Measurements from ENCODE around the gene ISCA2. TPM values are rescaled to one million over a fixed set of nuclear protein-coding genes. Genes with fewer than 3 reads are reported as not detected.

ISCA2 gene
- total RNA-seq, 1 donor from 2014 or later = 35.3 TPM

DNA sequence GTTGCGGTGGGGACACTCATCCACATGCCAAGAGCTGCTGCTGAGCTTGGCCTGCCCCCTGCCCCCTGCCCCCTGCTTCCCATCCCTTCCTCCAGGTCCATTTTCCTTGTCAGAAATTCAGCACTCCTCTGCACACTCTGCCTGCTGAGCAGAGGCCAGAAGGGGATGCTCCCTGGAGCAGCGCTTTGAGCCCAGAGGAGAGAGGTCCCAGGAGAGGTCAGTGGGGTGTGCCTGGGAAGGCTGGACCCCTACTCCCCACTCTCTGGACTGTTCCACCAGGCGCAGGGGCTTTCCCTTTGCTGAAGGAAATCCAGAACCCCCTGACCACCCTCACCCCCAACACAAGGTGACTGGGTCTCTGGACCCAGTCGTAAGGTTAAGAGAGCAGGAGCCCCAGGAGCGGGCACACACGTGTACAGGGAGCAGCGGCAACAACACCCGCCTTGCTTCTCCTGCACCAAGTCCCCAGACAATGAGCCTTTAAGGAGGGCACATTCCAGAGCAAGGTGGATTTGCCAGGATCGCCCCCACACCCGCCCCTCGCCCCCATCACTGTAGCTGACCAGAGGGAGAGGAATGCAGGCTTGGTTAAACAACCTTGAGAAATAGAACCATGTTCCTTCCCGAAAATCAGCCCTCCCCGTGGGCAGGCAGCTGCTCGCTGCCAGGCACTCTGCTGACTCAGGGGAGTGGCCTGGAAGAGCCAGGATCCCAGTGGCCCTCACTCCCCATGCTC is 30.7 kb downstream of the ISCA2 start:
- no peak overlapping the region for H3K27ac Mint-ChIP-seq
- DNase-seq (no peak), ATAC-seq (ENCODE audit: low read depth) (no peak)
- H3K27me3 Mint-ChIP-seq = peaks cover 10% of the 10 kb centered on the region
- no peak for TF ChIP-seq CTCF (IDR thresholded peaks at IDR 0.05)
- CTCF ChIA-PET = no interaction called here
- H3K9me3 Mint-ChIP-seq = no peaks in the 10 kb centered on the region
- H3K36me3 Mint-ChIP-seq (ENCODE audit: low read depth) = no peaks in the 10 kb centered on the region
- intact Hi-C loops (cut with micrococcal nuclease) = no loop called here
- POLR2A ChIA-PET = no interaction called here
- H3K4me1 Mint-ChIP-seq = peaks cover 14% of the 10 kb centered on the region
- no peak overlapping the region for H3K4me3 Mint-ChIP-seq

GRCh38 chr14:74524812-74525135 is 31.2 kb downstream of the ISCA2 start:
- H3K4me3 Mint-ChIP-seq = no peak overlapping the region
- no peaks in the 10 kb centered on the region for H3K36me3 Mint-ChIP-seq (ENCODE audit: low read depth)
- H3K4me1 Mint-ChIP-seq = peaks cover 14% of the 10 kb centered on the region
- ATAC-seq (ENCODE audit: low read depth) (no peak), DNase-seq (no peak)
- H3K9me3 Mint-ChIP-seq = no peaks in the 10 kb centered on the region
- ChIA-PET POLR2A (no interaction called here), CTCF (no interaction called here)
- intact Hi-C loops (cut with micrococcal nuclease) = no loop called here
- no peak overlapping the region for H3K27ac Mint-ChIP-seq
- H3K27me3 Mint-ChIP-seq = peaks cover 10% of the 10 kb centered on the region
- TF ChIP-seq CTCF (IDR thresholded peaks at IDR 0.05) = no peak

GRCh38 chr14:74525361-74525851 is 31.8 kb downstream of the ISCA2 start:
- no peak overlapping the region for H3K27ac Mint-ChIP-seq
- ChIA-PET POLR2A (no interaction called here), CTCF (no interaction called here)
- H3K9me3 Mint-ChIP-seq = no peaks in the 10 kb centered on the region
- peaks cover 10% of the 10 kb centered on the region for H3K27me3 Mint-ChIP-seq
- no peak overlapping the region for H3K4me3 Mint-ChIP-seq
- no peak for DNase-seq
- H3K36me3 Mint-ChIP-seq (ENCODE audit: low read depth) = no peaks in the 10 kb centered on the region
- no peak for TF ChIP-seq CTCF (IDR thresholded peaks at IDR 0.05)
- intact Hi-C loops (cut with micrococcal nuclease) = no loop called here
- no peak for ATAC-seq (ENCODE audit: low read depth)
- peaks cover 14% of the 10 kb centered on the region for H3K4me1 Mint-ChIP-seq

DNA sequence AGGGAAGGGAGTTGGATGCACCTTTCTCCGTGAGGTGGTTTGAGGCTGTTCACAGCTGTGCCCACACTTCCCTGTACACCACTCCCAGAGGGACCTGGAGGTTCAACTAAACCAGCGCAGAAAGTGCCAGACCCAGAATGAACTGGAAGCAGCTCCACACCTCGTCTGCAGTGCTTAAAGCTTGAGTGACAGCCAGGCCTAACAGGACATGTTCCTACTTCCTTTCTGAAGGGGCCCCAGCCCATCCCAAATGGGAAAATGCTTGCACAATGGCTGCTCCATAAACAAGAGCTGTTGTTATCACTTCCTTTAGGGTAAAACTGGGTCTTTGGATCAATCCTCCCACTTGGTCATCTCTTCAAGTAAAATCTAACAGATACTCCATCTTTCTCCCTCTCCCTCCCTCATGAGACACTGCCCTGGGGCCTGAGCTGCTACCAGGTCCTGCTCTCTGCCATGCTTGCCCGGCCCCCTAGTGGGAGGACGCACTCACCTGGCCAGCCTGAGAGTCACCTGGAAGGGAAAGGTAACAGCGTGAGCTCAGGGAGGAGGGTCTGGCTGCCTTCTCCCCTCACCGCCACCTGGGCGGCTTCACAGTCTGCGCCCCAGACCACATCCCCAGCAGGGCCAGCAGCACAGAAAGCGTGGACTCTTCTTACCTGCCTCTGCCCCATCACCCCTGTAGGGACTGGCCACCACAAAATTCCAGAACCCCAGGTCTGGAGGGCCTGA is 33.5 kb downstream of the ISCA2 start:
- DNase-seq (no peak), ATAC-seq (ENCODE audit: low read depth) (no peak)
- ChIA-PET CTCF (no interaction called here), POLR2A (no interaction called here)
- Mint-ChIP-seq H3K27ac (no peak overlapping the region), H3K36me3 (ENCODE audit: low read depth) (no peaks in the 10 kb centered on the region), H3K9me3 (no peaks in the 10 kb centered on the region), H3K27me3 (peaks cover 10% of the 10 kb centered on the region), H3K4me1 (peaks cover 14% of the 10 kb centered on the region), H3K4me3 (no peak overlapping the region)
- TF ChIP-seq CTCF (IDR thresholded peaks at IDR 0.05) = no peak
- intact Hi-C loops (cut with micrococcal nuclease) = no loop called here

- H3K27me3 Mint-ChIP-seq = peaks cover 10% of the 10 kb centered on the region
- intact Hi-C loops (cut with micrococcal nuclease) = no loop called here
- ATAC-seq (ENCODE audit: low read depth) (no peak), DNase-seq (no peak)
- no peak overlapping the region for H3K27ac Mint-ChIP-seq
- no peak overlapping the region for H3K4me3 Mint-ChIP-seq
- CTCF ChIA-PET = no interaction called here
- peaks cover 14% of the 10 kb centered on the region for H3K4me1 Mint-ChIP-seq
- no peaks in the 10 kb centered on the region for H3K36me3 Mint-ChIP-seq (ENCODE audit: low read depth)
- POLR2A ChIA-PET = no interaction called here
- H3K9me3 Mint-ChIP-seq = no peaks in the 10 kb centered on the region
- no peak for TF ChIP-seq CTCF (IDR thresholded peaks at IDR 0.05)
Measured at GRCh38 chr14:74527736-74528280, 34.2 kb downstream of the ISCA2 start.
